Measurements from ENCODE around the gene NKX2-1.

The NKX2-1 gene

GRCh38 chr14:36502558-36503508, 17.2 kb downstream of the NKX2-1 start:
- H3K4me3 ChIP-seq (ENCODE audit: low read depth, low read length) = no peak overlapping the region
- TF ChIP-seq CTCF (IDR thresholded peaks at IDR 0.05; ENCODE audit: borderline replicate concordance, insufficient read depth, low read depth, low read length) = no peak

GRCh38 chr14:36498938-36499337, 21.1 kb downstream of the NKX2-1 start:
- no peak overlapping the region for H3K4me3 ChIP-seq (ENCODE audit: low read depth, low read length)
- TF ChIP-seq CTCF (IDR thresholded peaks at IDR 0.05; ENCODE audit: borderline replicate concordance, insufficient read depth, low read depth, low read length) = no peak

GRCh38 chr14:36496346-36496745, 23.7 kb downstream of the NKX2-1 start:
- no peak overlapping the region for H3K4me3 ChIP-seq (ENCODE audit: low read depth, low read length)
- TF ChIP-seq CTCF (IDR thresholded peaks at IDR 0.05; ENCODE audit: borderline replicate concordance, insufficient read depth, low read depth, low read length) = no peak

GRCh38 chr14:36495666-36496065, 24.4 kb downstream of the NKX2-1 start:
- no peak overlapping the region for H3K4me3 ChIP-seq (ENCODE audit: low read depth, low read length)
- TF ChIP-seq CTCF (IDR thresholded peaks at IDR 0.05; ENCODE audit: borderline replicate concordance, insufficient read depth, low read depth, low read length) = no peak

- TF ChIP-seq CTCF (IDR thresholded peaks at IDR 0.05; ENCODE audit: borderline replicate concordance, insufficient read depth, low read depth, low read length) = no peak
- H3K4me3 ChIP-seq (ENCODE audit: low read depth, low read length) = no peak overlapping the region
Observed at GRCh38 chr14:36493761-36494160, 26.3 kb downstream of the NKX2-1 start.

- TF ChIP-seq CTCF (IDR thresholded peaks at IDR 0.05; ENCODE audit: borderline replicate concordance, insufficient read depth, low read depth, low read length) = no peak
- no peak overlapping the region for H3K4me3 ChIP-seq (ENCODE audit: low read depth, low read length)
Observed at GRCh38 chr14:36485773-36486172, 34.3 kb downstream of the NKX2-1 start.

- no peak overlapping the region for H3K4me3 ChIP-seq (ENCODE audit: low read depth, low read length)
- TF ChIP-seq CTCF (IDR thresholded peaks at IDR 0.05; ENCODE audit: borderline replicate concordance, insufficient read depth, low read depth, low read length) = no peak
Observed at GRCh38 chr14:36479344-36479743, 40.7 kb downstream of the NKX2-1 start.

Data from GM12875 (cell line).